ENCODE data around the gene RPGRIP1.

The RPGRIP1 gene

DNA sequence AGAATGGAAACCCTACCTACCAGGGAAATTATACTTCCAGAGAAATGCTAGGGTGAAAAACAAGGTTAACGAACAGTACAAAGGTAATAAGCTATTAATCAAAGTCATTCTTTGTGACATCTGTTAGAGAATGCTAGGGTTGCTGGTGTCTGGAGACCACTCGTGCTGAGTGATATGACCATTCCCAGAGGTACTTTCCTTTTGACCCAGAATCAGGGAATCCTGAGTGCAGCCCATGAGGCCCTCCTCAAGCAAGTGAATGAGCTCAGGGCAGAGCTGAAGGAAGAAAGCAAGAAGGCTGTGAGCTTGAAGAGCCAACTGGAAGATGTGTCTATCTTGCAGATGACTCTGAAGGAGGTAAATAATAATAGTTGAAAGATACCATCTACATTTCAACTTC, 31.7 kb downstream of the RPGRIP1 start:
- Histone ChIP-seq H3K9ac (ENCODE audit: low read length) (no peak overlapping the region), H3K27me3 (ENCODE audit: control insufficient read depth, insufficient read depth, low read length) (no peaks in the 10 kb centered on the region), H3K4me1 (ENCODE audit: control insufficient read depth, insufficient read depth, low read length) (no peaks in the 10 kb centered on the region), H3K27ac (ENCODE audit: low read depth, low read length) (no peak overlapping the region), H3K36me3 (ENCODE audit: control insufficient read depth, insufficient read depth, low read length) (no peaks in the 10 kb centered on the region), H3K4me3 (ENCODE audit: low read length) (no peak overlapping the region)

DNA sequence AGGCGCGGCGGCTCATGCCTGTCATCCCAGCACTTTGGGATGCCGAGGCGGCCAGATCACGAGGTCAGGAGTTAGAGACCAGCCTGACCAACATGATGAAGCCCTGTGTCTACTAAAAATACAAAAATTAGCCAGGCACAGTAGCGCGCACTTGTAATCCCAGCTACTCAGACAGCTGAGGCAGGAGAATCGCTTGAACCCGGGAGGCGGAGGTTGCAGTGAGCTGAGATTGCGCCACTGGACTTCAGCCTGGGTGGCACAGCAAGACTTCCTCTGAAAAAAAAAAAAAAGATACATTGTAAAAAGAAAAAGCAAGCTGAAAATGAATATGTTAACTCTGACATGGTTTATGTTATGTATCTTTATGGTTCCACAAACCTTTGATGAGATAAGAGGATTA, 33.6 kb downstream of the RPGRIP1 start:
- H3K27me3 ChIP-seq (ENCODE audit: control insufficient read depth, insufficient read depth, low read length) = no peaks in the 10 kb centered on the region
- no peak overlapping the region for H3K27ac ChIP-seq (ENCODE audit: low read depth, low read length)
- H3K4me3 ChIP-seq (ENCODE audit: low read length) = no peak overlapping the region
- H3K36me3 ChIP-seq (ENCODE audit: control insufficient read depth, insufficient read depth, low read length) = no peaks in the 10 kb centered on the region
- H3K4me1 ChIP-seq (ENCODE audit: control insufficient read depth, insufficient read depth, low read length) = no peaks in the 10 kb centered on the region
- H3K9ac ChIP-seq (ENCODE audit: low read length) = no peak overlapping the region

DNA sequence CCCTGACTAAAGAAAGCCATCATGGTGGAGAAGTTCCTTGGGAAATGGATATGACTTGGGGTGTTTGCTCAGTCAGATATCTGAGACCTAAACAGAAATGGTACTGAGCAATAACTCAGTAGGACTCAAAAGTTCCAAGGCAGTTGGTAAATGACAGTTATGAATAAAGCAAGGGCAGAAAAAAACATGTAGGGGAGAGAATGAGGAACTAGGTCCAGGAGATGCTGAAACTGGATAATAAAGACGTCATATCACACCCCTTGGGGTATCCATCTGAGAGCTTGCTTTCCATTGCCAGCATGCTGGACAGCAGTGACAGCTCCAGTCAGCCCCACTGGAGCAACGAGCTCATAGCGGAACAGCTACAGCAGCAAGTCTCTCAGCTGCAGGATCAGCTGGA, 37.5 kb downstream of the RPGRIP1 start:
- Histone ChIP-seq H3K27me3 (ENCODE audit: control insufficient read depth, insufficient read depth, low read length) (no peaks in the 10 kb centered on the region), H3K36me3 (ENCODE audit: control insufficient read depth, insufficient read depth, low read length) (no peaks in the 10 kb centered on the region), H3K4me1 (ENCODE audit: control insufficient read depth, insufficient read depth, low read length) (no peaks in the 10 kb centered on the region)

DNA sequence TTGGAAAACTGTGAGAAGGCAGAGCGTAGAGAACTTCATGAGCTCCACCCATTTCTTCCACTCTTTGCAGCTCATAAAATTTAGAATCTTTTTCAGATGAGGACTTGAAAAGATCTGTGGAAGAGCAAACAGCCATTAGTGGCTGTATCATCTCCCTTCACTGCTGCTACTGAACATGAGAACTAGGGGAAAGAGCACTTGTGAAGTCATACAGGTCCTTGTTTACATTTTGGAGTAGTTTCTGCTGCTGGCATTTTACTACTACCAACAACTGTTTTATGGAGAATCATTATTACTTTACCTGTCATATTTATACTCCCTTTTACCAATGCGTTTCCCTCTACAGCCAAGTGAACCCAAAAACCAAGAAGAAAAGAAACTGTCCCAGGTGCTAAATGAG, 41.0 kb downstream of the RPGRIP1 start:
- H3K27ac ChIP-seq (ENCODE audit: low read depth, low read length) = no peak overlapping the region
- no peak overlapping the region for H3K4me3 ChIP-seq (ENCODE audit: low read length)

More for the DNA sequence above, 37.5 kb downstream of the RPGRIP1 start:
- H3K9ac ChIP-seq (ENCODE audit: low read length) = no peak overlapping the region
- H3K4me3 ChIP-seq (ENCODE audit: low read length) = no peak overlapping the region
- H3K27ac ChIP-seq (ENCODE audit: low read depth, low read length) = no peak overlapping the region

DNA sequence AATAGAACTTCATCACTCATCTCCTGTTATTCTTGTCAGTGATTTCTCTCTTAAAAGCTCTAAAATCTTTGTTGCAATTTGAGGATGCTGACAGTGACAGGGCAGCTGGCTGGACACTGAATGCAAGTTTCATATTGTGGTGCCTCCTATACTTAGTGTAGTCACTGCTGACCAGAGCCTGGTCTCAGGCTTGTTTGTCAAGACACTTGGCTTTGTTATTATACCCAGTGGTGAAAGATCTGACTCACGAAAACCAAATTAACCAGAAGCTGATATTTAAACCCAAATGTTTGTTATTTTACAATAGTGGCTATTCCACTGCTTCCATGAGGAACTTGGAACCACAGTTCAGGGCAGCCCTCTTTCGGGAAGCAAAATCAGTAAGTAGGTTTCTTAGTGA, 42.8 kb downstream of the RPGRIP1 start:
- Histone ChIP-seq H3K4me3 (ENCODE audit: low read length) (no peak overlapping the region), H3K36me3 (ENCODE audit: control insufficient read depth, insufficient read depth, low read length) (no peaks in the 10 kb centered on the region), H3K9ac (ENCODE audit: low read length) (no peak overlapping the region), H3K27me3 (ENCODE audit: control insufficient read depth, insufficient read depth, low read length) (no peaks in the 10 kb centered on the region), H3K4me1 (ENCODE audit: control insufficient read depth, insufficient read depth, low read length) (no peaks in the 10 kb centered on the region), H3K27ac (ENCODE audit: low read depth, low read length) (no peak overlapping the region)

More for the DNA sequence above, 41.0 kb downstream of the RPGRIP1 start:
- H3K27me3 ChIP-seq (ENCODE audit: control insufficient read depth, insufficient read depth, low read length) = no peaks in the 10 kb centered on the region
- H3K9ac ChIP-seq (ENCODE audit: low read length) = no peak overlapping the region
- no peaks in the 10 kb centered on the region for H3K36me3 ChIP-seq (ENCODE audit: control insufficient read depth, insufficient read depth, low read length)
- no peaks in the 10 kb centered on the region for H3K4me1 ChIP-seq (ENCODE audit: control insufficient read depth, insufficient read depth, low read length)

DNA sequence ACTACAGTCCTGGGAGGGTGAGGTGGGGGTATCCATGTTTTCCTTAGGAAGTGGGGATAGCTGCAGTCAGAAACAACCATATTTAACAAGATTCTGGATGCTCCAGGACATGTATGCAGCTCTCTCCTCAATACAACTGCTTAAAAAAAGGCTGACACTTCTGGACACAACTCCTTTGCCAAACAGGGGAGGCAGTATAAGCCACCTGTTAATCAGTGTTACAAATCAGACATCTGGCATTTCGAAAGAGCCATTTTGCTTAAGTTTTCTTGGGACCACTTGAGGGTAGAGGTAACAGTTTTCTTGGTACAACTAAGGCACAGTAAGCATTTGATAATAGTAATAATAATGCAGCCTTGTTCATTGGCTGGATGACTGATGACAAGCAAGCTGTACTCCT, 47.1 kb downstream of the RPGRIP1 start:
- Histone ChIP-seq H3K9ac (ENCODE audit: low read length) (no peak overlapping the region), H3K36me3 (ENCODE audit: control insufficient read depth, insufficient read depth, low read length) (no peaks in the 10 kb centered on the region), H3K27ac (ENCODE audit: low read depth, low read length) (no peak overlapping the region), H3K4me1 (ENCODE audit: control insufficient read depth, insufficient read depth, low read length) (no peaks in the 10 kb centered on the region), H3K4me3 (ENCODE audit: low read length) (no peak overlapping the region), H3K27me3 (ENCODE audit: control insufficient read depth, insufficient read depth, low read length) (no peaks in the 10 kb centered on the region)
